ENCODE data around the gene PHACTR1.

Gene PHACTR1

GRCh38 chr6:12827921-12828320 is 111.4 kb downstream of the PHACTR1 start:
- no peak for DNase-seq (ENCODE audit: extremely low read depth, low read depth)
- TF ChIP-seq CTCF (IDR thresholded peaks at IDR 0.05; ENCODE audit: low read depth, low read length), result no peak

- no peak for TF ChIP-seq CTCF (IDR thresholded peaks at IDR 0.05; ENCODE audit: low read depth, low read length)
- DNase-seq (ENCODE audit: extremely low read depth, low read depth), result no peak
These were observed 115.7 kb downstream of the PHACTR1 start for GRCh38 chr6:12832226-12832735.

GRCh38 chr6:12836009-12836408 is 119.4 kb downstream of the PHACTR1 start:
- no peak for TF ChIP-seq CTCF (IDR thresholded peaks at IDR 0.05; ENCODE audit: low read depth, low read length)

GRCh38 chr6:12841619-12842018 is 125.1 kb downstream of the PHACTR1 start:
- TF ChIP-seq CTCF (IDR thresholded peaks at IDR 0.05; ENCODE audit: low read depth, low read length), result no peak
- DNase-seq (ENCODE audit: extremely low read depth, low read depth), result no peak

More at GRCh38 chr6:12836009-12836408, 119.4 kb downstream of the PHACTR1 start:
- DNase-seq (ENCODE audit: extremely low read depth, low read depth), result no peak

- TF ChIP-seq CTCF (IDR thresholded peaks at IDR 0.05; ENCODE audit: low read depth, low read length), result no peak
- DNase-seq (ENCODE audit: extremely low read depth, low read depth), result no peak
These were observed 125.5 kb downstream of the PHACTR1 start for GRCh38 chr6:12842114-12842513.

- no peak for TF ChIP-seq CTCF (IDR thresholded peaks at IDR 0.05; ENCODE audit: low read depth, low read length)
- no peak for DNase-seq (ENCODE audit: extremely low read depth, low read depth)
These were observed 126.1 kb downstream of the PHACTR1 start for GRCh38 chr6:12842658-12843057.

GRCh38 chr6:12844284-12845223 is 128.0 kb downstream of the PHACTR1 start:
- peak; percentile 61 for TF ChIP-seq CTCF (IDR thresholded peaks at IDR 0.05; ENCODE audit: low read depth, low read length)
- no peak for DNase-seq (ENCODE audit: extremely low read depth, low read depth)
